Endothelial cell of umbilical vein (primary cell): ENCODE measurements around the gene BMP2K. TPM values are rescaled to one million over a fixed set of nuclear protein-coding genes. Genes with fewer than 3 reads are reported as not detected.
A peak's percentile ranks its signal among the peaks of the same experiment; 100 is the strongest.

Experiments used
- BruUV-seq: library from RNA; stranded (reverse); fragments of 400-500 nt; replicated peaks from 2 replicates; lab custom pipeline; 2021; lab: Mats Ljungman, UMichigan
- CTCF ChIA-PET: fragments of 300-600, 350-600 bp; sonication (Branson Sonifier 250); formaldehyde crosslinking; loops from one replicate; lab custom pipeline; 2021; ENCODE audit warnings: antibody characterized with exemption, inconsistent platforms; lab: Charles Lee
- POLR2A ChIA-PET: fragments of 300-600, 350-600 bp; sonication (Branson Sonifier 250); formaldehyde crosslinking; loops from one replicate; lab custom pipeline; 2021; ENCODE audit warnings: antibody characterized with exemption, inconsistent platforms; lab: Charles Lee
- DNase-seq: peaks from one replicate; pipeline ENCODE4 v3.0.0-alpha.2; 2011; ENCODE audit warnings: low read depth, low spot score
- FAIRE-seq: peaks from 2 replicates; lab custom pipeline; 2011; peaks lifted over from hg19 to GRCh38; lab: Jason Lieb, UNC
- H2AFZ ChIP-seq: 2 replicates; pipeline ENCODE4 v1.6.0; 2012; ENCODE audit warnings: low read depth, low read length, control low read depth, inconsistent platforms
- H3K27ac ChIP-seq: 2 replicates; pipeline ENCODE4 v1.5.1; 2011; ENCODE audit warnings: low read depth, mild to moderate bottlenecking, control low read depth, low read length, moderate library complexity; ENCODE audit not compliant: insufficient read depth
- H3K27me3 ChIP-seq, 2 experiments: 2 replicates each; pipeline versions ENCODE4 v1.6.0 to v1.6.1; 2011; ENCODE audit warnings: low read length in 2 of 2, mixed read lengths in 1 of 2; ENCODE audit not compliant: control insufficient read depth in 2 of 2, insufficient read depth in 2 of 2
- H3K36me3 ChIP-seq, 2 experiments: 2 replicates in 1 of 2; 3 replicates in 1 of 2; pipeline ENCODE4 v1.5.1; 2011; ENCODE audit warnings: low read length in 2 of 2, mild to moderate bottlenecking in 1 of 2, moderate library complexity in 1 of 2; ENCODE audit not compliant: control insufficient read depth in 2 of 2, insufficient read depth in 2 of 2; ENCODE audit errors: extremely low read depth in 1 of 2
- H3K4me1 ChIP-seq: 3 replicates; pipeline ENCODE4 v1.5.1; 2011; ENCODE audit warnings: mild to moderate bottlenecking, low read length; ENCODE audit not compliant: control insufficient read depth, insufficient read depth; ENCODE audit errors: extremely low read depth
- H3K4me2 ChIP-seq: 2 replicates; pipeline ENCODE4 v1.6.1; 2011; ENCODE audit warnings: low read length, control low read depth, mixed read lengths; ENCODE audit not compliant: insufficient read depth
- H3K4me3 ChIP-seq, 3 experiments: fragments of 200-600 bp in 1 of 3; sonication (generic), shearing (Covaris generic) in 1 of 3; replicated peaks in 1 of 3; 2 replicates each; pipeline ENCODE4 v1.5.1; 2011 to 2016; ENCODE audit warnings: control low read depth in 3 of 3, low read length in 3 of 3, mild to moderate bottlenecking in 2 of 3, inconsistent platforms in 1 of 3, low read depth in 1 of 3, moderate library complexity in 1 of 3; ENCODE audit not compliant: insufficient read depth in 1 of 3
- H3K79me2 ChIP-seq: 2 replicates; pipeline ENCODE4 v1.6.0; 2012; ENCODE audit warnings: low read length, inconsistent platforms; ENCODE audit not compliant: control insufficient read depth, insufficient read depth
- H3K9ac ChIP-seq: replicated peaks from 2 replicates; pipeline ENCODE3; 2011; ENCODE audit warnings: low read length, control low read depth; ENCODE audit not compliant: insufficient read depth; ENCODE audit errors: extremely low read depth
- H3K9me1 ChIP-seq: replicated peaks from 3 replicates; pipeline ENCODE4 v1.6.0; 2011; ENCODE audit warnings: mild to moderate bottlenecking, low read length; ENCODE audit not compliant: control insufficient read depth, insufficient read depth; ENCODE audit errors: extremely low read depth
- H3K9me3 ChIP-seq: replicated peaks from 2 replicates; pipeline ENCODE4 v1.5.1; 2012; ENCODE audit warnings: low read length, inconsistent platforms; ENCODE audit not compliant: control insufficient read depth, insufficient read depth
- H4K20me1 ChIP-seq: replicated peaks from 2 replicates; pipeline ENCODE3; 2011; ENCODE audit warnings: mild to moderate bottlenecking, low read length; ENCODE audit not compliant: control insufficient read depth, insufficient read depth; ENCODE audit errors: extremely low read depth
- EZH2 ChIP-seq: IDR thresholded peaks from 2 replicates; pipeline ENCODE4 v1.6.1; 2012; ENCODE audit warnings: borderline replicate concordance, low read depth, mild to moderate bottlenecking, moderate library complexity, low read length, inconsistent platforms; ENCODE audit not compliant: severe bottlenecking
- FOS ChIP-seq: IDR thresholded peaks from 2 replicates; pipeline ENCODE4 v1.6.1; 2011; ENCODE audit warnings: mild to moderate bottlenecking, low read length, moderate library complexity, borderline replicate concordance; ENCODE audit not compliant: insufficient read depth
- GATA2 ChIP-seq: IDR thresholded peaks from 2 replicates; pipeline ENCODE4 v1.7.0; 2011; ENCODE audit warnings: low read depth, mild to moderate bottlenecking, moderate library complexity, mixed read lengths, low read length; ENCODE audit not compliant: insufficient read length, insufficient read depth
- JUN ChIP-seq: IDR thresholded peaks from 2 replicates; pipeline ENCODE4 v1.6.1; 2011; ENCODE audit warnings: borderline replicate concordance, low read depth; ENCODE audit not compliant: insufficient read length, insufficient read depth
- MAX ChIP-seq: IDR thresholded peaks from 2 replicates; pipeline ENCODE4 v1.6.1; 2011; ENCODE audit not compliant: insufficient read depth, insufficient read length
- POLR2A ChIP-seq: IDR thresholded peaks from 2 replicates; pipeline ENCODE4 v1.6.1; 2012; ENCODE audit warnings: low read depth, mild to moderate bottlenecking, control low read depth, low read length
- POLR2AphosphoS5 ChIP-seq: IDR thresholded peaks from 2 replicates; pipeline ENCODE4 v1.6.1; 2012; ENCODE audit warnings: low read depth, mild to moderate bottlenecking, control low read depth, low read length, moderate library complexity; ENCODE audit not compliant: insufficient read depth
- dilution Hi-C: fragments of 300-500 bp; cut with MboI; formaldehyde crosslinking; loops from one replicate; pipeline ENCODE4 v1.15.0; 2019; ENCODE audit warnings: low sequenced_read_pairs; ENCODE audit not compliant: extremely low pct_ligation_motif_present
- intact Hi-C: fragments of 100-400 bp; cut with micrococcal nuclease; formaldehyde crosslinking; loops from one replicate; pipeline ENCODE4 v1.10.0; 2022
- polyA plus RNA-seq, 4 experiments: library from polyadenylated mRNA; depleted of rRNA in 3 of 4; stranded (reverse) in 3 of 4; unstranded in 1 of 4; fragments of >200 nt; gene quantifications; 2 replicates each; pipeline versions ENCODE4 v1.2.1 to v1.2.3, GENCODE V29; 2011 to 2012; ENCODE audit warnings: missing spikeins in 1 of 4
- total RNA-seq: library from RNA; stranded (reverse); gene quantifications from 2 replicates; pipeline ENCODE4 v1.2.3, GENCODE V29; 2021
- TF ChIP-seq, protein P1 (sequence below), 2 donors: IDR thresholded peaks; 1 replicate in 1 of 2; 2 replicates in 1 of 2; pipeline ENCODE4 v1.5.1; 2011; ENCODE audit warnings: low read length in 2 of 2, mild to moderate bottlenecking in 2 of 2, moderate library complexity in 2 of 2, control low read depth in 1 of 2, inconsistent platforms in 1 of 2, low read depth in 1 of 2; ENCODE audit not compliant: insufficient read depth in 1 of 2; ENCODE audit errors: extremely low read depth in 1 of 2

The BMP2K gene
- total and polyA plus RNA-seq, 2 donors (not counting 3 experiments of a cell fraction or from before 2014, with no cell fraction given) = 16.1 to 37.9 TPM

GRCh38 chr4:78923464-78924312, 147.5 kb downstream of the BMP2K start:
- Histone ChIP-seq H4K20me1 (no peaks in the 10 kb centered on the region), H3K36me3 (peaks cover 0 to 3% of the 10 kb centered on the region in 2 experiments), H3K9ac (no peak overlapping the region), H3K79me2 (no peaks in the 10 kb centered on the region), H3K4me3 (no peak overlapping the region), H3K27me3 (no peaks in the 10 kb centered on the region), H3K27ac (no peak overlapping the region), H3K9me3 (no peaks in the 10 kb centered on the region), H2AFZ (no peak overlapping the region), H3K9me1 (no peaks in the 10 kb centered on the region), H3K4me1 (no peaks in the 10 kb centered on the region), H3K4me2 (no peak overlapping the region)
- DNase-seq (peak; percentile 8), FAIRE-seq (no peak)
- intact Hi-C loops = no loop called here
- ChIA-PET CTCF (interaction anchor here (0.7 to 0.9 kb wide), 2 partner anchors 9 to 310 kb away, joined by 3 to 4 read pairs; no protein-coding TSS in a partner anchor), POLR2A (no interaction called here)
- BruUV-seq = no TSS peak
- TF ChIP-seq EZH2 = no peak
- TF ChIP-seq FOS = no peak
- TF ChIP-seq GATA2 = no peak
- TF ChIP-seq JUN = no peak
- TF ChIP-seq MAX = no peak
- TF ChIP-seq POLR2AphosphoS5 = no peak
- no peak for TF ChIP-seq POLR2A
- TF ChIP-seq, protein P1, sequence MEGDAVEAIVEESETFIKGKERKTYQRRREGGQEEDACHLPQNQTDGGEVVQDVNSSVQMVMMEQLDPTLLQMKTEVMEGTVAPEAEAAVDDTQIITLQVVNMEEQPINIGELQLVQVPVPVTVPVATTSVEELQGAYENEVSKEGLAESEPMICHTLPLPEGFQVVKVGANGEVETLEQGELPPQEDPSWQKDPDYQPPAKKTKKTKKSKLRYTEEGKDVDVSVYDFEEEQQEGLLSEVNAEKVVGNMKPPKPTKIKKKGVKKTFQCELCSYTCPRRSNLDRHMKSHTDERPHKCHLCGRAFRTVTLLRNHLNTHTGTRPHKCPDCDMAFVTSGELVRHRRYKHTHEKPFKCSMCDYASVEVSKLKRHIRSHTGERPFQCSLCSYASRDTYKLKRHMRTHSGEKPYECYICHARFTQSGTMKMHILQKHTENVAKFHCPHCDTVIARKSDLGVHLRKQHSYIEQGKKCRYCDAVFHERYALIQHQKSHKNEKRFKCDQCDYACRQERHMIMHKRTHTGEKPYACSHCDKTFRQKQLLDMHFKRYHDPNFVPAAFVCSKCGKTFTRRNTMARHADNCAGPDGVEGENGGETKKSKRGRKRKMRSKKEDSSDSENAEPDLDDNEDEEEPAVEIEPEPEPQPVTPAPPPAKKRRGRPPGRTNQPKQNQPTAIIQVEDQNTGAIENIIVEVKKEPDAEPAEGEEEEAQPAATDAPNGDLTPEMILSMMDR (IDR thresholded peaks at IDR 0.05; ENCODE audit: extremely low read depth in 1 of 2, insufficient read depth in 1 of 2, low read depth in 1 of 2, low read length in 2 of 2) = no peak
- dilution Hi-C loops = no loop called here
